GM13976 (cell line): ENCODE results near the gene OR6X1.

Source experiments
- DNase-seq: peaks from one replicate; pipeline ENCODE4 v3.0.0; 2012; ENCODE audit warnings: low spot score
- in situ Hi-C: fragments of 300-500 bp; cut with MboI; formaldehyde crosslinking; loops from one replicate; pipeline ENCODE4 v1.12.0; 2022; ENCODE audit warnings: low sequenced_read_pairs, mixed read lengths, inconsistent platforms; ENCODE audit not compliant: unreplicated experiment
- TF ChIP-seq, protein P1 (sequence below): IDR thresholded peaks from 2 replicates; pipeline ENCODE4 v1.5.1; 2012; ENCODE audit warnings: borderline replicate concordance, mild to moderate bottlenecking; ENCODE audit not compliant: insufficient read depth; ENCODE audit errors: extremely low read depth, missing control alignments, control extremely low read depth

Gene OR6X1

DNA sequence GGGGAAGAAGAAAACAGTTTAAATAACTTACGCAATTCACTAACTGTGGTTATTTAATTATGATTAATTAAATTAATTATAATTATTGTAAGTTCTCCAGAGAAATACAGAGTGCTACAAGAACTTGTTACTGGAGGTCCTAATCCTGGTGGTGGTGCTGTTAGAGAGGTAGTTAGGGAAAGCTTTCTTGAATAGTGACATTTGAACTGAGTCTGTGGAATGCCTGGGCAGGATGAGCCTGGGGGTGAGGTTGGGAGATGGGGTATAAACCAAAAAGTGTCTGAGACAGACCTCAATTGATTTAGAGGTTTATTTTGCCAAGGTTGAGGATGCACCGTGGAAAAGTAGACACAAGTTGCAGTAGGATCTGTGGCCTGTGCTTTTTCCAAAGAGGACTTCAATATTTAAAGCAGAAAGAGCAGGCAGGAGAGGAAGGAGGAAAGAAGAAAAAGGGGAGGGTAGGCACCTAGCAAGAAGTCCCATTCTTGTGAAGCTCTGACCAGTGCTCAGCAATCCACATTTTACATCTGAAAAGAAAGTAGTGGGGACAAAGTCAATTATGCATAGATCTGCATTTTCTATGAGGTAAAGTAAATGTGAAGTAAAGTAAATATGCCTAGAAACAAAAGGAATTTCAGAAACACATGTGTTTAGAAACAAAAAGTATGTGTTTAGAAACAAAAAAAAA is 8.4 kb downstream of the OR6X1 start:
- in situ Hi-C loops, result no loop called here
- no peak for DNase-seq
- TF ChIP-seq, protein P1, sequence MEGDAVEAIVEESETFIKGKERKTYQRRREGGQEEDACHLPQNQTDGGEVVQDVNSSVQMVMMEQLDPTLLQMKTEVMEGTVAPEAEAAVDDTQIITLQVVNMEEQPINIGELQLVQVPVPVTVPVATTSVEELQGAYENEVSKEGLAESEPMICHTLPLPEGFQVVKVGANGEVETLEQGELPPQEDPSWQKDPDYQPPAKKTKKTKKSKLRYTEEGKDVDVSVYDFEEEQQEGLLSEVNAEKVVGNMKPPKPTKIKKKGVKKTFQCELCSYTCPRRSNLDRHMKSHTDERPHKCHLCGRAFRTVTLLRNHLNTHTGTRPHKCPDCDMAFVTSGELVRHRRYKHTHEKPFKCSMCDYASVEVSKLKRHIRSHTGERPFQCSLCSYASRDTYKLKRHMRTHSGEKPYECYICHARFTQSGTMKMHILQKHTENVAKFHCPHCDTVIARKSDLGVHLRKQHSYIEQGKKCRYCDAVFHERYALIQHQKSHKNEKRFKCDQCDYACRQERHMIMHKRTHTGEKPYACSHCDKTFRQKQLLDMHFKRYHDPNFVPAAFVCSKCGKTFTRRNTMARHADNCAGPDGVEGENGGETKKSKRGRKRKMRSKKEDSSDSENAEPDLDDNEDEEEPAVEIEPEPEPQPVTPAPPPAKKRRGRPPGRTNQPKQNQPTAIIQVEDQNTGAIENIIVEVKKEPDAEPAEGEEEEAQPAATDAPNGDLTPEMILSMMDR, result no peak

DNA sequence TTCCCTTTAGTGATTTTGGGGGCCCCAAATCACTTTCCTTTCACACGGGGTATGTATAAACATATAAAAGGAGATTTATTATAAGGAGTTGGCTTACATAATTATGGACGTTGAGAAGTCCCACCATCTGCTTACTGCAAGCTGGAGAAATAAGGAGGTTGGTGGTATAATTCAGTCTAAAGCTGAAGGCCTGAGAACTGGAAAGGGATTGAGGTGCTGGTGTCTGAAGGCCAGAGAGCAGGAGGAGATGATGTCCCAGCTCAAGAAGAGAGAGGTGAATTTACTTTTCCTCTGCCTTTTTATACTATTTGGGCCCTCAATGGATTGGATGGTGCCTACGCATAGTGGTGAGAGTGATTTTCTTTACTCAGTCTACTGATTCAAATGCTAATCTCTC is 11.6 kb downstream of the OR6X1 start:
- DNase-seq, result no peak
- TF ChIP-seq, protein P1, result no peak
- in situ Hi-C loops, result no loop called here

DNA sequence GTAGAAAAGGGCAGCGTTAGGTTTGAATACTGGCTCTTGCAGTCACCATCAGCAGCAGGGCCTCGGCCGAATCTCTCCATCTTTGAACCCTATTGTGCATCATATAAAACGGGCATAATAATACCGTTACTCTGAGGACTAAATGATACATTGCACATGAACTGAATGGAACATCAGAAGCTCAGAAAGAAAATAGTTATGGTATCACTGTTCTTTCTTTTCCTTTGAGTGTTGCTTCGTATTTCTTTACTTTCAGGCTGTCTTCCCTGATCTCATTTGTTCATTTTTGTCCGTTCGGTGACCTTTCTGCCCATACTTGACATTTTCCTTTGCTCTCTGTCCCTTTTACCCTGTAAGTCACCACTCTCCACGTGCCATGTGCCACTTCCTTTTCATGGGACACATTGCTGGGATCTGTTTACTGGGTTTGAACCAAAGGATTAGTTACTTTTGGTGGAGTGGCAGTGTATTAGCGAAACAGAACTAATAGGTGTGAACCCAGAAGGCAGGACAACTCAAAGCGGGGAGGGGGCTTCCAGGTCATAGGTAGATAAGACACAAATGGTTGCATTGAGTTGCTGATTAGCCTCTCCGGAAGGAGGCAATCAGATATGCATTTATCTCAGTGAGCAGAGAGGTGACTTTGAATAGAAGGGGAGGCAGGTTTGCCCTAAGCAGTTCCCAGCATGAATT is 12.1 kb downstream of the OR6X1 start:
- in situ Hi-C loops, result no loop called here
- DNase-seq, result no peak
- TF ChIP-seq, protein P1, result no peak

DNA sequence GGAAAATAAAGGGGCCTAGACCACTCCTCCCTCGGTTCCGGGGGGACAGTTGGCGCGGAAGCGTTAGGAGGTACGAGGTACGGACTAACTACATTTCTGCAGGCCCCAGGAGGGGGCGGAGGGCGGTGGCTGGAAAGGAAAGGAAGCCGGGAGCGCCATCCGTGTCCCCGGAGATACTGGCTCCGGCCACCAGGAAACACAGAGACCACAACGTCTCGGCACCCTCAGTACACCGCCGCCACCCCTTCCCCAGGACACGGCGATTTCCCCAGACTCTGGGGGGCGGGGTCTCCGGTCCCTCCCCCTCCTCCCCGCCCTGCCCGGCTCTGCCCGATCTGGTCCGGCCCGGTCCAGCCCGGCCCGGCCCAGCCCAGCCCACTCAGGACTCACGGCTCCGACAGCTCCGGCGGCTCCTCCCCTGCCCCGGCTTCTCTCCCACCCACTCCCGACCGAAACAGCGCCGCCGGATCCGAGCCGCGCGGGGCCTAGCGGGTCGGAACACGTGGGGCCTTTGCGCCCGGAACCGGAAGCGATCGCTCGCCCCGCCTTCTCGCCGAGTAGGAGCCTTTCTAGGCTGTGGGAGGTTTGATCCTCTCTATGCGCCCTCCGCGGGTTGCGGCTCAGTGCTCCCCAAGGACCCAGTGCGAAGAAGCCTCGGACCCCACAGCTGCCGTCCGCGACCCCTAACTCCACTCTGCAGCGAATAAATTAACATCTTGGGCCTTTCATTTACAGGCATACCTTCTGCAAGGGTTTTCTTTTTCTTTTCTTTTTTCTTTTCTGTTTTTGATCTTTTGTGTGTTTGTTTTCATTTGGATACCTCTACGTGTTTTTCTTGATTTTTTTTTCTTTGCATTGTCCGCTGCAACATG is 12.9 kb downstream of the OR6X1 start, which contains the start of gene ZNF202:
TSS of gene ZNF202 (minus strand) at position 502 of the 872 bp plus-strand sequence. CDS start 10,772 bp downstream, outside the sequence.
- DNase-seq, result peak; percentile 93
- in situ Hi-C loops, result no loop called here
- TF ChIP-seq, protein P1, result no peak

DNA sequence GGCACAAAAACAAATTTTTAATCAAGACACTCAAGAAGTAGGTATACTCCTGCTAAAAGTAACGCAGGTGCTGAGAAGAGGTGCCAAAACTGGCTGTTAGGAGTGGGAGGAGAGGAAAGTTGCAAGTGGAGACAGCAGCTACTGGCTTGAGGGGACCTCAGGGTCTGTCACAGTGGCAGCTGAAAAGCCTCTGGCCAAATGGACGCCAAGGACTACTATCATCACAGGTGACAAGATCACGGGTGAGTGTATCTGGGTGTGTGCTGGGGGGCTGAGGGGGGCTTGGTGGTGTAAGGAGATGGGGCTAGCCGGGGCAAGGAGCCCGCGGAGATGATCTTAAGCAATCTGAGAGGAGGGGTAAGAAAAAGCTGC is 13.5 kb downstream of the OR6X1 start:
- DNase-seq, result peak; percentile 37

DNA sequence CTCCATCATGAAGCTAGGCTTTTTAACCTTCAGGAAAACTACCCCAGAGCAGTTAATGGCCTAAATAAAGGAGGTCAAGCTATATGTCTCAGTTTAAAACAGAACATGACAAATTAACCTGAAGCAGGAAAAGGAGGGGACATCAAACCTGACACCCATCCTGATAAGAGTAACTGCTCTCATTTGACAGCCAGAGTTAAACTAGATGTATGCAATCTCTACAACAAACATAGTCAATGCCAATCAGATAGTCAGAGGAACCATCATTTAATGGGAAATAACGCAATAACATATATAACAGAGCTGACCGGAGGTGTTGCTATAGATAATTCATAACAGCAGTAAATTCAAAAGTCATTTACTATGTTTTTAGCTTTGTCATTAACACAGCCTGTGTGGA is 15.9 kb downstream of the OR6X1 start:
- no peak for DNase-seq
- TF ChIP-seq, protein P1, result no peak
- in situ Hi-C loops, result no loop called here

More for the DNA sequence above, 13.5 kb downstream of the OR6X1 start:
- TF ChIP-seq, protein P1, result no peak
- in situ Hi-C loops, result no loop called here
